Adipose tissue (tissue), 3 donors: ENCODE measurements around the gene PRKG1. TPM values are rescaled to one million over a fixed set of nuclear protein-coding genes. Genes with fewer than 3 reads are reported as not detected.

Source experiments
- H3K27ac ChIP-seq: one replicate; pipeline ENCODE4 v1.5.1; 2013; ENCODE audit warnings: low read depth, low read length
- WGBS, 3 donors: extraction: QIAGEN DNeasy Blood & Tissue Kit; methylation state at CpG; one replicate each; pipeline ENCODE4 v1.1.7; 2013; 5-methylcytosine and 5-hydroxymethylcytosine counted together
- polyA plus RNA-seq, 3 donors: library from polyadenylated mRNA; stranded (reverse); fragments of 200-250 nt; gene quantifications; one replicate each; pipeline ENCODE4 v1.2.3, GENCODE V29; 2013
- donor health status: healthy with polysubstance abuse.
- donor health status: Bipolar disorder and iron deficiency.
- donor health status: healthy.

Gene PRKG1
- polyA plus RNA-seq, 3 donors, result 0.46 to 13.2 (median 2.1) TPM

GRCh38 chr10:51861051-51861450 lies 786.8 kb downstream of the PRKG1 start:
- H3K27ac ChIP-seq, result no peak overlapping the region
- WGBS, 3 donors, result 85 to 94% (median 92%) methylated on average over 1 of the region's 1 CpG

DNA sequence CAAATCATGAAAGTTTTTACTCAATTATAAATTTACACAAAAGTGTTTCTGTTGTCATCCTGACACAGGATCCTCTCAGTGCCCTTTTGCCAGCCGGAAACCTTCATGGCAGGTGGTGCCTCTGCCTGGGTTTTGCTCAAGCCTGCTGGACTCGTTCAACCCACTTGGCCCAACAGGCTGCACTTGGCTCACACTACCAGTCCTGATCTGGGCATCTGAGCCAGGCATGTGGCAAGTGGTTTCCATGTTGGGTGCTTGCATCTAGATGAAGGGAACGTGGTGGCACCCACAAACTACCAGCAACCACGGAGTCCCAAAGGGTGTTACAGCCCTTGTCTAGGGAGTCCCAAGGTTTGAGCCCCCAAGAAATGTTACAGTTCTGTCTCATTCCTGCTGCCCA lies 787.4 kb downstream of the PRKG1 start:
- WGBS, 3 donors, result 83 to 90% (median 86%) methylated on average over 4 of the region's 4 CpGs
- H3K27ac ChIP-seq, result no peak overlapping the region

DNA sequence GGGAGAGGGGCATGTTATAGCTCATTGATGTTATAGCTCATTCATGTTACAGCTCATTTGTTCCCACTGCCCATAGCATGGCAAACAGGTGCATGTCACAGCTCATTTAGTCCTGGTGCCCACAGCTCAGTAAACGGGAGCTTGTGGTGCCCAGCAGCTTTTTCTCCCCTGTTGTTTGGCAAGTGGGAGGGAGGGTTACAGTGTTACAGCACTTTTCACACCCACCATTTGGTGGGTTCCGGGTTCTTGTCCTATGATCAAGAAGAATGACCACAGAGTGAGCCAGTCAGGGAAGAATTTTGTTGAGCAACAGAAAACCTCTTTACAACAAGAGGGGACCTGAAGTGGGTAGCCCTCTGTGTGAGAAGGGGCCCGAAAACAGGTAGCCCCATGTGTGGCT lies 787.9 kb downstream of the PRKG1 start:
- 89 to 93% (median 89%) methylated on average over 3 of the region's 3 CpGs for WGBS, 3 donors
- no peak overlapping the region for H3K27ac ChIP-seq

GRCh38 chr10:51867956-51868355 lies 793.7 kb downstream of the PRKG1 start:
- H3K27ac ChIP-seq, result no peak overlapping the region
- 76 to 85% (median 78%) methylated on average over 4 of the region's 4 CpGs for WGBS, 3 donors

- no peak overlapping the region for H3K27ac ChIP-seq
- WGBS, 3 donors, result 90 to 97% (median 95%) methylated on average over 3 of the region's 3 CpGs
These were observed 799.8 kb downstream of the PRKG1 start for GRCh38 chr10:51874131-51874530.

- WGBS, 3 donors, result 56 to 81% (median 67%) methylated on average over 5 of the region's 5 CpGs
- no peak overlapping the region for H3K27ac ChIP-seq
These were observed 801.3 kb downstream of the PRKG1 start for GRCh38 chr10:51875610-51876009.

DNA sequence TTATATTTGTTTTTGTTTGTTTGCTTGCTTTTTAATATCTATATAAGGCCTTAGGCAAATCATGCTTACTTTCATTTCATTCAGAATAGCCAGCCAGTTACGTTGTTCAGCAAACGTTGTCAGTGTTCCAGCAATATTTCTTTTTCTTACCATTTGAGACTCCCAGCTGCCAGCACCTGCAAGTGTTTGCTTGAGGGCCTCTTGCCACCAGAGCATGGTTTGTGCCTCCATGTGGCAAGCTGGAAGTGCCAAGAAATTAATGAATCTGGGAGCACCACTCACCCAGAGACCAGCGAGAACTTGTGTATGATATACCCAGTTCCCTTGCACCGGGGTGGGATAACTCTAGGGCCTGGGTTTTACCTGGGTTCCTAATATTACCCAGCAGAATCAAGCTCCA lies 802.2 kb downstream of the PRKG1 start:
- H3K27ac ChIP-seq, result no peak overlapping the region
- WGBS, 3 donors, result 57 to 73% (median 60%) methylated on average over 4 of the region's 4 CpGs

DNA sequence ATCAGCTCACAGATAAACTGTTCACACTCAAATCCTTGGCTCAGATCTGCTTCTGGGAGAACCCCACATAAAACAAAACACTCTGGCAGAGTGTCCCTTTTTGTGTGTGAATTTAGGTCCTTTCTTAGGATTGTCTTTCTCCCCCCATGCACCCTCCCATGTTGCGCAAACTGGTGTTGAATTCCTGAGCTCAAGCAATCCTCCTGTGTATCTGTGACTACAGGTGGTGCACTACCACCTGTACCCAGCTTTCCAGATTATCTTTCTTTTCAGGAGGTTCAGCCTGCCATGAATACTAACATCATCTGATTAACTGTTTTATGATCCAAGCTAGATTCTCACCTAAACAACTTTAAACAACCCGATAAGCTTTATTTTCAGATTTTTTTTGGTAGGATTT lies 802.7 kb downstream of the PRKG1 start:
- 94 to 96% (median 95%) methylated on average over 2 of the region's 2 CpGs for WGBS, 3 donors
- H3K27ac ChIP-seq, result no peak overlapping the region

DNA sequence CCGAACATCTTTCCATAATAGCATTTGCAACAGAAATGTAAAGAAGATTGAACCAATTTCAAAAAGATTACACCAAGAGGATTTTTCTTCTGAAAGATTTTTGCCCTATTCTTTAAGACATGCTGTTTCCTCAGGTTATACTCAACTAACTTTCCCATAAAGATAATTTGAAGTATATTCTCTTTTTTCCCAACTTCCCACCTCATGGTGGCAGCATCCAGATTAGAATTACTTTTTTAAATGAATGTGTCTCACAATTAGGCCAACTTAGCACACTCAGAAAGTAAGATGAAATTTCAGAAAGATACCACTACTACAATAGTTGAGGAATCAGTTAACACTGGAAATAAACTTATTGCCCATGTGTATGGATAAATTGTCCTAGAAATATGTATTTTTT lies 803.3 kb downstream of the PRKG1 start:
- 82 to 97% (median 87%) methylated on average over 1 of the region's 1 CpG for WGBS, 3 donors
- no peak overlapping the region for H3K27ac ChIP-seq

GRCh38 chr10:51878695-51879094 lies 804.4 kb downstream of the PRKG1 start:
- no peak overlapping the region for H3K27ac ChIP-seq

- 14 to 73% (median 22%) methylated on average over 1 of the region's 1 CpG for WGBS, 3 donors
- H3K27ac ChIP-seq, result no peak overlapping the region
These were observed 805.0 kb downstream of the PRKG1 start for GRCh38 chr10:51879238-51879637.

DNA sequence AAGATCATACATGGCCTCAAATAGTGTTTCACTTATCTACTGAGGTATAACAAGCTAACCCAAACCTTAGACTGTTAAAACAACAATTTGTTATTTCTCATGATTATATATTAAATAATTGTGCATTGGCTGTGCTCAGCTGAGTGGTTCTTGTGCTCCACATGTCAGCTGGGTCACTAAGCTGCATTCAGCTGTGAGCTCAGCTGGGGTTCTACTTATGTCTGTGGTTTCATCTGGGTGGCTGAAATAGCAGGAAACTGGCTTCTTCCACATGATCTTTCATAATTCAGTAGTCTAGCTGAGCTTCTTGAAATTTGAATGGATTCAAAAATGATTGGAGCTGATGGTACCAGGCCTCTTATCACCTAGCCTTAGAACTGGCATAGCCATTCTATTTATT lies 806.9 kb downstream of the PRKG1 start:
- no peak overlapping the region for H3K27ac ChIP-seq

- H3K27ac ChIP-seq, result no peak overlapping the region
- WGBS, 3 donors, result 58 to 74% (median 60%) methylated on average over 4 of the region's 4 CpGs
These were observed 812.3 kb downstream of the PRKG1 start for GRCh38 chr10:51886438-51887068.

DNA sequence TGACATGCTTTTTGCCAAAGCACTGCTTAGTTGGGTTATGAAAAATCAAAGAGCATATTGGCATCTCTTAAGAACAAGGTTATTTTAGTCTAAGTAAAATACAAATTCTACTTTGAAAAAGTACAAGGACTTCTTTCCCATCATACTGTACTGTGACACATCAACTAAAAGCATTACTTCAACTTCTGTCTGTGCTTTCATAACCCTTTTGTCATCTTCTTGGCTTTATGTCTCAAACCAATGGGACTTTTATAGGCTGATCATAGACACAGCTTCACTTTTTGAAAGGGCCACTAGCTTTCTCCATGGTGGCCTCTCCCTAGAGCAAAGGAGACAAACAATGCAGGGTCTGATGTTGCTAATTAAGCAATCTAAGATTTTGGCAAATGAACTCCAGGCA lies 814.0 kb downstream of the PRKG1 start:
- H3K27ac ChIP-seq, result no peak overlapping the region

DNA sequence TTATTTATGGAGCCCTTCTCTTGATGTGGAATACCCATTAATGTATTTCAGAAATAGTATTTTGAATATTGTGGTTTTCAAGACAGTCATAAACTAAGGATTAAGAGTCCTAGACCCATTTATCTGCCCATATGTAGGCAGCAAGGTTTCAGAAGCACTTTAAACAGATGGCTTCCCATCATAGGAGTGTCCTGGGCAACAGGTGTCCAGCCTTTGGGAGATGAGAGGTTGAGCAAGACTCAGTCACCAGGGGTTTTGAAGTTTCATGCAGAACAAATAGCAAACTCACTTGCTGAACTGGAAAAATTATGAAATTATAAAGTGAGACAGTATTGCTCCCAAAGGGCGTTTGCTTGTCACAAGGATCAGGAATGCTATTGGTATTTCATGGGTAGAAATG lies 818.0 kb downstream of the PRKG1 start:
- H3K27ac ChIP-seq, result no peak overlapping the region

GRCh38 chr10:51892965-51893658 lies 818.8 kb downstream of the PRKG1 start:
- H3K27ac ChIP-seq, result no peak overlapping the region
- WGBS, 3 donors, result 62 to 75% (median 71%) methylated on average over 1 of the region's 1 CpG

More for the DNA sequence above, 818.0 kb downstream of the PRKG1 start:
- WGBS, 3 donors, result 73 to 88% (median 73%) methylated on average over 1 of the region's 1 CpG

- WGBS, 3 donors, result 56 to 66% (median 63%) methylated on average over 5 of the region's 5 CpGs
- no peak overlapping the region for H3K27ac ChIP-seq
These were observed 820.7 kb downstream of the PRKG1 start for GRCh38 chr10:51894771-51895578.

DNA sequence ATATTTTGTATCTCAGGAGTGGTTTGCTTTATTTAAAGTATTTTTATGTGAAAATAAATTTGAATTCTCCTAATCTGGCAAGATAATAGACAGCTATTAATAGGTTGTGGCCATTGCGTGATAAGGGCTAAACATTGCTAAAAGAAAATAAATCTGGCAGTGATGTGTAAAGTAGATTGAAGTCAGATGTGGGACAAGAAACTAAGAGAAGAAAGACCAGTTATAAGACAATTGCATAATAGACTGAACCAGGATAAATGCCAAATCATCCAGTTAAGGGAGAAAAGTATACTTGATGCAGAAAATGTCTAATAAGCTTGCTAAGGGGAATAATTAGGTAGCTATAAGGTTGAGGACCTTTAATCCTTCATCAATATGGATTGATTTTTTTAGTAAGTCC lies 822.6 kb downstream of the PRKG1 start:
- no peak overlapping the region for H3K27ac ChIP-seq
- 25 to 62% (median 53%) methylated on average over 1 of the region's 1 CpG for WGBS, 3 donors

DNA sequence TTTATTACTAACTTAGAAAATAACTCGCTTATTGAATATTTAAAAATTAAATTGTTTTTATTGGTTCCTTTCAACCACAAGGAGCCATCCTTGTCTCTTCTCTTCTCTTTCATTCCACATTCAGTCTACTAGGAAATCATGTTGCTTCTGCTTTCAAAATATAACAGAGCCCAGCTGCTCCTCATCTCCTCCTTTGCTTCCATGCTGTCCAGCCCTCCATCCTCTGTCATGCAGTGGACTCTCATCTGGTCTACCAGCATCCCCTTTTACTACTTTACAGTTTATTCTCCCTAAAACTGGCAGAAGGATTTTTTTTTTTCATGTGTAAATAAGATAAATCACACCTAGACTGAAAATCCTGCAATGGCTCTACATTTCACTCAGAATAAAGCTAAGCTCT lies 823.3 kb downstream of the PRKG1 start:
- WGBS, 3 donors, result 86 to 96% (median 86%) methylated on average over 1 of the region's 1 CpG
- H3K27ac ChIP-seq, result no peak overlapping the region

DNA sequence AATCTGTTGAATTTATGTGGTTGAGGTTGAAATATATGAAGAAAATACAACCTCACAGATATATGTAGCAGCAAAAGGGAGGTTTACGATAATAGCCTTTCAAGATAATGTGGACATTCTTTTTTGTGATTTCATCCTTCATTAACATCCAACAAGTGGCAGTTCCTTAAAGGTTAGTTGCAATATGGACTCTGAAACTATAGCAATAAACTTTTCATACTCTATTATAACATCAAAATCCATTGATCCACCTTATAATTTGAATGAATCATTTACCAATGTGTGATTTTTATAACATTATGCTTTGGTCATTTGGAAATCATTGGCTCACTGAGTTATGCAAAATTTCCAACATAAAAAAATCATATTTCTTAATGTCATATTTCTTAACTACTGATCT lies 825.9 kb downstream of the PRKG1 start:
- WGBS, 3 donors, result 91 to 96% (median 93%) methylated on average over 1 of the region's 1 CpG
- H3K27ac ChIP-seq, result no peak overlapping the region
